Measurements from ENCODE around the gene PRAMEF7.
"Not testable (repeated sequence)": the region's sequence is repeated elsewhere in the genome, so short reads cannot be mapped to it uniquely, and the experiment has no call there.

PRAMEF7 gene

GRCh38 chr1:12916310-12916709, at the start of gene PRAMEF7:
PRAMEF7 (plus strand) TSS chr1:12916610; CDS start chr1:12917693, 1,083 bp downstream.
- not testable (repeated sequence) for H3K9me3 Mint-ChIP-seq; H3K4me3 Mint-ChIP-seq; H3K36me3 Mint-ChIP-seq (ENCODE audit: low read depth); H3K27me3 Mint-ChIP-seq (ENCODE audit: low read depth); H3K27ac Mint-ChIP-seq; H3K4me1 Mint-ChIP-seq

- H3K36me3 Mint-ChIP-seq (ENCODE audit: low read depth); H3K9me3 Mint-ChIP-seq; H3K27ac Mint-ChIP-seq; H3K27me3 Mint-ChIP-seq (ENCODE audit: low read depth); H3K4me3 Mint-ChIP-seq; H3K4me1 Mint-ChIP-seq: not testable (repeated sequence)
Observed at GRCh38 chr1:12878453-12878852, 38.0 kb upstream of the PRAMEF7 start.

- not testable (repeated sequence) for H3K36me3 Mint-ChIP-seq (ENCODE audit: low read depth); H3K9me3 Mint-ChIP-seq; H3K4me3 Mint-ChIP-seq; H3K4me1 Mint-ChIP-seq; H3K27ac Mint-ChIP-seq; H3K27me3 Mint-ChIP-seq (ENCODE audit: low read depth)
Observed at GRCh38 chr1:12886101-12886500, 30.3 kb upstream of the PRAMEF7 start, which contains the start of gene PRAMEF4. PRAMEF4 (minus strand) TSS chr1:12886201; CDS start chr1:12883394, 2,807 bp downstream.

- H3K36me3 Mint-ChIP-seq (ENCODE audit: low read depth); H3K4me3 Mint-ChIP-seq: not testable (repeated sequence)
Observed at GRCh38 chr1:12898170-12898569, 18.2 kb upstream of the PRAMEF7 start, which contains the start of gene PRAMEF10. PRAMEF10 (minus strand) TSS chr1:12898270; CDS start chr1:12895847, 2,423 bp downstream.

GRCh38 chr1:12899186-12899585, 17.2 kb upstream of the PRAMEF7 start:
- not testable (repeated sequence) for H3K36me3 Mint-ChIP-seq (ENCODE audit: low read depth); H3K9me3 Mint-ChIP-seq; H3K27me3 Mint-ChIP-seq (ENCODE audit: low read depth); H3K4me3 Mint-ChIP-seq; H3K27ac Mint-ChIP-seq; H3K4me1 Mint-ChIP-seq

More at GRCh38 chr1:12898170-12898569, 18.2 kb upstream of the PRAMEF7 start, which contains the start of gene PRAMEF10:
- not testable (repeated sequence) for H3K4me1 Mint-ChIP-seq; H3K27me3 Mint-ChIP-seq (ENCODE audit: low read depth); H3K9me3 Mint-ChIP-seq; H3K27ac Mint-ChIP-seq

- not testable (repeated sequence) for H3K9me3 Mint-ChIP-seq; H3K4me3 Mint-ChIP-seq; H3K4me1 Mint-ChIP-seq; H3K27me3 Mint-ChIP-seq (ENCODE audit: low read depth); H3K27ac Mint-ChIP-seq; H3K36me3 Mint-ChIP-seq (ENCODE audit: low read depth)
Observed at GRCh38 chr1:12903793-12904572, 12.4 kb upstream of the PRAMEF7 start.

GRCh38 chr1:12921749-12922148, 5.3 kb downstream of the PRAMEF7 start:
- not testable (repeated sequence) for H3K4me1 Mint-ChIP-seq; H3K27ac Mint-ChIP-seq; H3K9me3 Mint-ChIP-seq; H3K36me3 Mint-ChIP-seq (ENCODE audit: low read depth); H3K4me3 Mint-ChIP-seq; H3K27me3 Mint-ChIP-seq (ENCODE audit: low read depth)

- H3K4me3 Mint-ChIP-seq; H3K27ac Mint-ChIP-seq; H3K4me1 Mint-ChIP-seq; H3K27me3 Mint-ChIP-seq (ENCODE audit: low read depth); H3K36me3 Mint-ChIP-seq (ENCODE audit: low read depth); H3K9me3 Mint-ChIP-seq: not testable (repeated sequence)
Observed at GRCh38 chr1:12924368-12924767, 8.0 kb downstream of the PRAMEF7 start.

GRCh38 chr1:12947480-12947879, 31.1 kb downstream of the PRAMEF7 start, which contains the start of gene PRAMEF6:
PRAMEF6 (minus strand) TSS chr1:12947580; CDS start chr1:12942518, 5,062 bp downstream.
- not testable (repeated sequence) for H3K4me1 Mint-ChIP-seq; H3K27me3 Mint-ChIP-seq (ENCODE audit: low read depth); H3K4me3 Mint-ChIP-seq; H3K27ac Mint-ChIP-seq; H3K36me3 Mint-ChIP-seq (ENCODE audit: low read depth); H3K9me3 Mint-ChIP-seq

Data from nephron (organoid).